A549 (cell line): Measurements from ENCODE around the gene MFAP3L. TPM values are rescaled to one million over a fixed set of nuclear protein-coding genes. Genes with fewer than 3 reads are reported as not detected.

Source experiments
- ATAC-seq, 2 experiments: fragments of 200-7000 bp in 1 of 2; fragments of >200 bp in 1 of 2; cut with Nextera tagmentation in 1 of 2; cut with Tn5 transposase in 1 of 2; 3 replicates each; pipeline versions ENCODE4 v1.8.0 to v1.9.1; 2018 to 2020; ENCODE audit warnings: mild to moderate bottlenecking in 1 of 2, moderate library complexity in 1 of 2
- CTCF ChIA-PET: fragments of 300-600 bp; sonication (Branson Sonifier 250); formaldehyde crosslinking; extraction: SDS; loops from one replicate; lab custom pipeline; 2021; ENCODE audit warnings: antibody characterized with exemption, inconsistent platforms; lab: Yijun Ruan, JAX
- POLR2A ChIA-PET: fragments of 350-600 bp; formaldehyde crosslinking; extraction: SDS; loops from one replicate; lab custom pipeline; 2021; ENCODE audit warnings: antibody characterized with exemption, inconsistent platforms; lab: Yijun Ruan, JAX
- DNase-seq, 2 experiments: peaks; one replicate each; pipeline versions ENCODE4 v3.0.0 to v3.0.0-alpha.2; 2011 to 2016; ENCODE audit warnings: low read depth in 1 of 2, low spot score in 1 of 2
- FAIRE-seq: peaks from 2 replicates; lab custom pipeline; 2011; peaks lifted over from hg19 to GRCh38; lab: Jason Lieb, UNC
- H3K27ac ChIP-seq, 2 experiments: fragments of >200 bp; sonication (Bioruptor Twin); formaldehyde crosslinking; 3 replicates each; pipeline ENCODE4 v1.5.1; 2016 to 2017
- H3K4me1 ChIP-seq: fragments of >200 bp; sonication (Bioruptor Twin); formaldehyde crosslinking; 3 replicates; pipeline ENCODE4 v1.6.1; 2016
- H3K4me2 ChIP-seq: fragments of >200 bp; sonication (Bioruptor Twin); formaldehyde crosslinking; 3 replicates; pipeline ENCODE4 v1.6.1; 2016
- H3K4me3 ChIP-seq: fragments of >200 bp; sonication (Bioruptor Twin); formaldehyde crosslinking; 3 replicates; pipeline ENCODE4 v1.5.1; 2016
- H3K9me3 ChIP-seq: fragments of >200 bp; sonication (Bioruptor Twin); formaldehyde crosslinking; 3 replicates; pipeline ENCODE4 v1.6.1; 2016
- BCL3 ChIP-seq: fragments of >200 bp; sonication (Bioruptor Twin); formaldehyde crosslinking; IDR thresholded peaks from 3 replicates; pipeline ENCODE4 v1.6.1; 2016
- CBX8 ChIP-seq: fragments of 200-600 bp; sonication (generic); IDR thresholded peaks from 2 replicates; pipeline ENCODE4 v1.6.1; 2016
- CHD2 ChIP-seq: fragments of 150-350 bp; IDR thresholded peaks from 2 replicates; pipeline ENCODE4 v1.6.1; 2014; ENCODE audit warnings: low read length; ENCODE audit not compliant: partially characterized antibody
- E2F6 ChIP-seq: IDR thresholded peaks from 2 replicates; pipeline ENCODE4 v1.6.1; 2012; ENCODE audit warnings: low read depth, borderline replicate concordance
- EHF ChIP-seq: fragments of 250-450 bp; sonication (Bioruptor Pico); IDR thresholded peaks from 2 replicates; pipeline ENCODE4 v1.5.0; 2020; ENCODE audit warnings: mild to moderate bottlenecking
- ELK1 ChIP-seq: fragments of 150-350 bp; IDR thresholded peaks from 2 replicates; pipeline ENCODE4 v1.6.1; 2014; ENCODE audit warnings: low read depth, mild to moderate bottlenecking, low read length
- HES2 ChIP-seq: fragments of >200 bp; sonication (Bioruptor Twin); formaldehyde crosslinking; IDR thresholded peaks from 2 replicates; pipeline ENCODE4 v1.6.1; 2016
- HMGXB4 ChIP-seq: fragments of 250-450 bp; sonication (Bioruptor Pico); IDR thresholded peaks from 2 replicates; pipeline ENCODE4 v1.5.0; 2021; ENCODE audit warnings: mild to moderate bottlenecking, moderate library complexity, borderline replicate concordance
- HOXB13 ChIP-seq: fragments of 250-450 bp; sonication (Bioruptor Pico); IDR thresholded peaks from 2 replicates; pipeline ENCODE4 v1.5.0; 2020; ENCODE audit warnings: low read depth, mild to moderate bottlenecking, moderate library complexity
- HOXB5 ChIP-seq: fragments of 250-450 bp; sonication (Bioruptor Pico); IDR thresholded peaks from 2 replicates; pipeline ENCODE4 v1.5.0; 2020; ENCODE audit warnings: mild to moderate bottlenecking, moderate library complexity
- KDM1A ChIP-seq: fragments of 200-600 bp; sonication (generic); IDR thresholded peaks from 2 replicates; pipeline ENCODE4 v1.6.1; 2016; ENCODE audit warnings: low read depth, mild to moderate bottlenecking
- MAFK ChIP-seq: fragments of 450-650 bp; IDR thresholded peaks from 2 replicates; pipeline ENCODE4 v1.6.1; 2014; ENCODE audit not compliant: partially characterized antibody
- MAX ChIP-seq: IDR thresholded peaks from 2 replicates; pipeline ENCODE4 v1.6.1; 2012
- MAZ ChIP-seq: fragments of 150-350 bp; IDR thresholded peaks from 2 replicates; pipeline ENCODE4 v1.6.1; 2014; ENCODE audit warnings: antibody characterized with exemption, low read depth, low read length, borderline replicate concordance
- MYC ChIP-seq: IDR thresholded peaks from 2 replicates; pipeline ENCODE4 v1.6.1; 2012; ENCODE audit warnings: mild to moderate bottlenecking, inconsistent platforms, low read length, improper control_type of control experiment, borderline replicate concordance
- PHF8 ChIP-seq: fragments of 200-600 bp; sonication (generic); IDR thresholded peaks from 2 replicates; pipeline ENCODE4 v1.6.1; 2016; ENCODE audit warnings: low read depth, mild to moderate bottlenecking, antibody characterized with exemption, moderate library complexity, borderline replicate concordance
- RAD21 ChIP-seq, 2 experiments: fragments of >200 bp in 1 of 2; sonication (Bioruptor Twin) in 1 of 2; formaldehyde crosslinking in 1 of 2; IDR thresholded peaks in 1 of 2; conservative IDR thresholded peaks in 1 of 2; 2 replicates in 1 of 2; 3 replicates in 1 of 2; pipeline ENCODE4 v1.6.1; 2012 to 2018; ENCODE audit warnings: inconsistent platforms in 1 of 2
- REST ChIP-seq: fragments of 200-600 bp; sonication (generic); IDR thresholded peaks from 2 replicates; pipeline ENCODE4 v1.6.1; 2016; ENCODE audit warnings: antibody characterized with exemption, mild to moderate bottlenecking, moderate library complexity
- SREBF2 ChIP-seq: fragments of 450-650 bp; IDR thresholded peaks from 2 replicates; pipeline ENCODE4 v1.6.1; 2014; ENCODE audit warnings: mild to moderate bottlenecking, moderate library complexity
- TFCP2L1 ChIP-seq: fragments of 250-450 bp; sonication (Bioruptor Pico); IDR thresholded peaks from 2 replicates; pipeline ENCODE4 v1.5.0; 2021; ENCODE audit warnings: mild to moderate bottlenecking
- WGBS: methylation state at CpG from one replicate; pipeline ENCODE4 v1.1.6; 2017; ENCODE audit errors: missing lambda C conversion rate; 5-methylcytosine and 5-hydroxymethylcytosine counted together
- polyA plus RNA-seq, 4 experiments: library from polyadenylated mRNA; depleted of rRNA in 3 of 4; stranded (reverse); fragments of >200 nt; fragmentation: RNase III in 1 of 4; extraction: RNeasy Plus Mini Kit Qiagen cat#74134 plus additional on column Dnase treatment in 1 of 4; gene quantifications; 2 replicates in 3 of 4; 3 replicates in 1 of 4; pipeline ENCODE4 v1.2.3, GENCODE V29; 2011 to 2017

Gene MFAP3L
- polyA plus RNA-seq, 2 of the 4 experiments (the other 2 are of a cell fraction): 7.0 to 7.5 TPM

- CTCF ChIA-PET: interaction anchor here (1.6 to 1.8 kb wide), 2 partner anchors 11 to 249 kb away, joined by 5 to 6 read pairs; no protein-coding TSS in a partner anchor
- no peak overlapping the region for H3K27ac ChIP-seq
- no peak overlapping the region for H3K4me3 ChIP-seq
- WGBS: 88% methylated on average over 2 of the region's 2 CpGs
- DNase-seq (no peak), ATAC-seq (no peak), FAIRE-seq (no peak)
- no peak overlapping the region for H3K4me2 ChIP-seq
- POLR2A ChIA-PET: no interaction called here
- no peaks in the 10 kb centered on the region for H3K4me1 ChIP-seq
- TF ChIP-seq MAFK: peak; percentile 55
- no peak for TF ChIP-seq RAD21 (conservative IDR thresholded peaks at IDR 0.05 in 1 of 2, IDR thresholded peaks at IDR 0.05 in 1 of 2)
- no peaks in the 10 kb centered on the region for H3K9me3 ChIP-seq
Measured at GRCh38 chr4:170058826-170059225, 32.6 kb upstream of the MFAP3L start.

- no peak for ATAC-seq
- no peak for TF ChIP-seq BCL3
- no peak for TF ChIP-seq MYC
- TF ChIP-seq HMGXB4: no peak
- TF ChIP-seq REST: no peak
- no peak for TF ChIP-seq SREBF2
- no peak for TF ChIP-seq KDM1A
- no peak for TF ChIP-seq EHF (CRISPR knock-in tag)
- no peak for TF ChIP-seq CBX8
- no peak for TF ChIP-seq HOXB13
- no peak for TF ChIP-seq CHD2
- no peak for TF ChIP-seq E2F6
- no peak for TF ChIP-seq ELK1
- no peak for TF ChIP-seq PHF8
- TF ChIP-seq HES2: no peak
- no peak for TF ChIP-seq MAFK
- TF ChIP-seq MAX: no peak
- no peak for TF ChIP-seq TFCP2L1 (CRISPR knock-in tag)
- TF ChIP-seq HOXB5 (CRISPR knock-in tag): no peak
- no peak for TF ChIP-seq RAD21 (conservative IDR thresholded peaks at IDR 0.05 in 1 of 2, IDR thresholded peaks at IDR 0.05 in 1 of 2)
- TF ChIP-seq MAZ: no peak
- Histone ChIP-seq H3K4me3 (no peak overlapping the region), H3K27ac (no peak overlapping the region), H3K4me1 (no peaks in the 10 kb centered on the region), H3K4me2 (no peak overlapping the region), H3K9me3 (no peaks in the 10 kb centered on the region)
- WGBS: 89% methylated on average over 4 of the region's 4 CpGs
- CTCF ChIA-PET: interaction anchor here (1.8 kb wide), 1 partner anchor 248 kb away, joined by 6 read pairs; no protein-coding TSS in a partner anchor
- no peak for DNase-seq
- FAIRE-seq: no peak
- POLR2A ChIA-PET: no interaction called here
Measured at GRCh38 chr4:170057866-170058265, 31.7 kb upstream of the MFAP3L start.
